Gastroesophageal sphincter (tissue), 4 donors: ENCODE data around the gene DYNC1LI1. TPM values are rescaled to one million over a fixed set of nuclear protein-coding genes. Genes with fewer than 3 reads are reported as not detected.
A peak's percentile ranks its signal among the peaks of the same experiment; 100 is the strongest.

ENCODE experiments used
- ATAC-seq: fragments of 150-250 bp; one replicate; pipeline ENCODE4 v1.9.1; 2016; ENCODE audit warnings: mild to moderate bottlenecking, moderate library complexity
- H3K27ac ChIP-seq, 4 donors: fragments of 200-600 bp; sonication (generic) in 3 of 4; 1 replicate in 3 of 4; 2 replicates in 1 of 4; pipeline ENCODE4 v1.5.1; 2016 to 2019
- H3K27me3 ChIP-seq: fragments of 200-600 bp; sonication (generic); one replicate; pipeline ENCODE4 v1.5.1; 2019
- H3K36me3 ChIP-seq, 2 donors: fragments of 200-600 bp; sonication (generic); one replicate each; pipeline ENCODE4 v1.5.1; 2019; ENCODE audit warnings: control low read depth in 1 of 2
- H3K4me1 ChIP-seq, 3 donors: fragments of 200-600 bp; sonication (generic); 1 replicate in 2 of 3; 2 replicates in 1 of 3; pipeline ENCODE4 v1.5.1; 2016 to 2019; ENCODE audit warnings: control low read depth in 2 of 3
- H3K4me3 ChIP-seq, 2 donors: fragments of 200-600 bp; sonication (generic); one replicate each; pipeline ENCODE4 v1.5.1; 2019; ENCODE audit warnings: mild to moderate bottlenecking in 1 of 2, moderate library complexity in 1 of 2
- H3K9me3 ChIP-seq, 3 donors: fragments of 200-600 bp; sonication (generic); one replicate each; pipeline ENCODE4 v1.5.1; 2017 to 2019; ENCODE audit warnings: control low read depth in 2 of 3
- CTCF ChIP-seq, 4 experiments: fragments of 200-600 bp in 2 of 4; fragments of 450-650 bp in 2 of 4; sonication (generic) in 1 of 4; IDR thresholded peaks; one replicate each; pipeline ENCODE4 v1.5.1; 2017 to 2019; ENCODE audit warnings: antibody characterized with exemption in 4 of 4, mild to moderate bottlenecking in 2 of 4, moderate library complexity in 2 of 4
- EP300 ChIP-seq: sonication (generic); formaldehyde crosslinking; IDR thresholded peaks from one replicate; pipeline ENCODE4 v1.6.1; 2017; ENCODE audit warnings: antibody characterized with exemption, mild to moderate bottlenecking
- POLR2A ChIP-seq, 2 donors: fragments of 450-650 bp; IDR thresholded peaks; one replicate each; pipeline ENCODE4 v1.6.1; 2017; ENCODE audit warnings: antibody characterized with exemption in 2 of 2, mild to moderate bottlenecking in 2 of 2, moderate library complexity in 1 of 2
- POLR2AphosphoS5 ChIP-seq: sonication (generic); formaldehyde crosslinking; IDR thresholded peaks from one replicate; pipeline ENCODE4 v1.6.1; 2017; ENCODE audit warnings: antibody characterized with exemption
- WGBS, 2 donors: methylation state at CpG; one replicate each; pipeline ENCODE4 v1.1.5; 2018; ENCODE audit warnings: low coverage in 1 of 2; 5-methylcytosine and 5-hydroxymethylcytosine counted together
- total RNA-seq, 4 donors: library from RNA; depleted of rRNA; stranded (reverse); fragments of >200 nt; gene quantifications; one replicate each; pipeline ENCODE4 v1.1.0, GENCODE V29; 2016

DYNC1LI1 gene
- total RNA-seq, 4 donors from 2014 or later = 29.1 to 75.6 (median 36.3) TPM

DNA sequence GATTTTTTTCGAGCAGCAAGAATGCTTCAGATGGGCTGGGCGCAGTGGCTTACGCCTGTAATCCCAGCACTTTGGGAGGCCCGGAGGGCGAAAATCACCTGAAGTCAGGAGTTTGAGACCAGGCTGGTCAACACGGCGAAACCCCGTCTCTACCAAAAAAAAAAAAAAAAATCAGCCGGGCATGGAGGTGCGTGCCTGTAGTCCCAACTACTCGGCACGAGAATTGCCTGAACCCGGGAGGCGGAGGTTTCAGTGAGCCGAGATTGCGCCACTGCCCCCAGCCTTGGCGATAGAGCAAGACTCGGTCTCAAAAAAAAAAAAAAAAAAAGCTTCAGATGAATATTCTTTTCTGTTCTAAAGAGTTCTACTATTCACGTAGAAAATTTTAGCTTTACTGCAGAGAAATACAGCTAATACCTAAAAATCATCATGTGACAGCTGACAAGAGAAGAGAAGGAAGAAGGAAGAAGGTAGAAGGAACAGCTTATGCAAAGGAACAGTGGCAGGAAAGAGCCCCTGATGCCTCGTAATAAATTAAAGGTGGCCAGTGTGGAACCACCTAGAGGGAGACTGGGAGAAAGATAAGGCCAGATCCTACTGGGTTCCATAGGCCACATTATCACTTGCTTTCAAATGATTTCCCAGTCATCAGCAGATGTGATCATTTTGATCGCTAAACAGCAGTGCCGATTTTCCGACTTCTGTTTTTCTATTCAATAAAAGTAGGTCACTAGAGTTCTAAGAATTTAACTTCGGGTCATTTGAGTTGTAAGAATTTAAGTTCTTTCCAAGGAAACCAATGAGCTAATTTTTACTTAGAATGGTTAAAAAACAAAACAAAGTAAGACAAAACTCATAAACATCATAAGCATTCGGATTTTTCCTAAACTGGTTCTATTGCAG, 69.5 kb downstream of the DYNC1LI1 start:
- no peak for ATAC-seq
- TF ChIP-seq POLR2AphosphoS5 = no peak
- TF ChIP-seq EP300 = no peak
- TF ChIP-seq CTCF (IDR thresholded peaks at IDR 0.05) = no peak
- TF ChIP-seq POLR2A (IDR thresholded peaks at IDR 0.05) = no peak
- H3K27me3 ChIP-seq = no peaks in the 10 kb centered on the region
- 69 to 78% methylated on average over 15 to 25 of the region's 25 CpGs for WGBS, 2 donors
- H3K4me1 ChIP-seq = peaks cover 0 to 29% (median 0%) of the 10 kb centered on the region in 3 donors
- peak overlapping the region; percentile 74 to 98 (median 96) for H3K27ac ChIP-seq
- H3K36me3 ChIP-seq = no peaks in the 10 kb centered on the region
- H3K9me3 ChIP-seq = no peaks in the 10 kb centered on the region
- peak overlapping the region; percentile 52 to 81 for H3K4me3 ChIP-seq

DNA sequence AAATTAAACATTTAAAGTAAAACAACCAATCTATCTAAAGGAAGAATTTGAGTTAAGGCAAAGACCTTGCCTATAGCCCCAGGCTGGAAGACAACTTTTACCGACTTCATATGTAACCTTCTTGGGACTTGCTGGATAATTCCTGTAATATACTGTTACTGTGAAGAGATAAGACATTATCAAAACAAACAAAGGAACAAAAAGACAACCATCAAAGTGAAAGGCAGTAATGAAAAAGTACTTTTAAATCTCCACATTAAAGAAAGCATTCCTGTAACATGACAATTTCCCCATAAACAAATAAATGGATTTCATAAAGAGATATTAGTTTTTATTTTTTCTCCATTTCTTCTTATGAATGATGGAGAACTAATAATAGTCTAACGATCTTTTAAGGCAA, 70.4 kb downstream of the DYNC1LI1 start:
- H3K36me3 ChIP-seq = no peaks in the 10 kb centered on the region
- H3K27me3 ChIP-seq = no peaks in the 10 kb centered on the region
- WGBS, 2 donors = 54 to 73% methylated on average over 2 of the region's 2 CpGs
- peaks cover 0 to 35% (median 0%) of the 10 kb centered on the region in 3 donors for H3K4me1 ChIP-seq
- no peak overlapping the region for H3K4me3 ChIP-seq
- no peak overlapping the region for H3K27ac ChIP-seq
- no peaks in the 10 kb centered on the region for H3K9me3 ChIP-seq
- TF ChIP-seq CTCF (IDR thresholded peaks at IDR 0.05) (no peak), EP300 (no peak), POLR2AphosphoS5 (no peak), POLR2A (IDR thresholded peaks at IDR 0.05) (no peak)
- ATAC-seq = no peak

DNA sequence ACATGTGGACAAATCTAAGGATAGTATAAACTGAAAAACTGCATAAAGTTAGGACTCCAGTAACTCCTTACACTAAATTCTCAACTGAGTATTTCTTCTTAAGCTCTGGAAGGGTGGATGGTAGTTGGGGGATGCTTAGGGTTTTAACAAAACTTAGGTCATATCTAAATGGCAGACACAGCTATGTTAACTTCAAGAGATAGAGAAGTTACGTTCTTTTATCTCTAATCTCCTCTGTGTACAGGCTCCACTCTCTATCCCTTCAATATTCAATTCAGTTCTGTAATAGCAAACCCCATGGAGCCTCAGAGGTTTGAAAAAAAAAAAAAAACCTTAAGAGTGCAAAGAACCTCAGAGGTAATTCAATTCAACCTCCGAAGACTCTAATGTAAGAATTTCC, 71.1 kb downstream of the DYNC1LI1 start:
- peaks cover 0 to 37% (median 0%) of the 10 kb centered on the region in 3 donors for H3K4me1 ChIP-seq
- 68 to 81% methylated on average over 2 of the region's 2 CpGs for WGBS, 2 donors
- H3K36me3 ChIP-seq = no peaks in the 10 kb centered on the region
- no peak for TF ChIP-seq CTCF (IDR thresholded peaks at IDR 0.05)
- TF ChIP-seq EP300 = no peak
- TF ChIP-seq POLR2AphosphoS5 = no peak
- no peak for TF ChIP-seq POLR2A (IDR thresholded peaks at IDR 0.05)
- no peak overlapping the region for H3K4me3 ChIP-seq
- H3K27ac ChIP-seq = no peak overlapping the region
- no peaks in the 10 kb centered on the region for H3K9me3 ChIP-seq
- no peaks in the 10 kb centered on the region for H3K27me3 ChIP-seq
- no peak for ATAC-seq

GRCh38 chr3:32498992-32499391, 71.7 kb downstream of the DYNC1LI1 start:
- no peaks in the 10 kb centered on the region for H3K36me3 ChIP-seq
- no peak overlapping the region for H3K4me3 ChIP-seq
- H3K4me1 ChIP-seq = peaks cover 0 to 43% (median 0%) of the 10 kb centered on the region in 3 donors
- ATAC-seq = no peak
- no peak for TF ChIP-seq EP300
- no peak for TF ChIP-seq CTCF (IDR thresholded peaks at IDR 0.05)
- no peak for TF ChIP-seq POLR2A (IDR thresholded peaks at IDR 0.05)
- TF ChIP-seq POLR2AphosphoS5 = no peak
- 73 to 84% methylated on average over 3 of the region's 3 CpGs for WGBS, 2 donors
- no peak overlapping the region for H3K27ac ChIP-seq
- no peaks in the 10 kb centered on the region for H3K9me3 ChIP-seq
- H3K27me3 ChIP-seq = no peaks in the 10 kb centered on the region

- no peak for TF ChIP-seq POLR2A (IDR thresholded peaks at IDR 0.05)
- TF ChIP-seq EP300 = no peak
- TF ChIP-seq CTCF (IDR thresholded peaks at IDR 0.05) = no peak
- no peak for TF ChIP-seq POLR2AphosphoS5
- no peaks in the 10 kb centered on the region for H3K36me3 ChIP-seq
- H3K9me3 ChIP-seq = no peaks in the 10 kb centered on the region
- H3K27ac ChIP-seq = no peak overlapping the region
- H3K27me3 ChIP-seq = no peaks in the 10 kb centered on the region
- no peak for ATAC-seq
- H3K4me1 ChIP-seq = peaks cover 0 to 49% (median 0%) of the 10 kb centered on the region in 3 donors
- no peak overlapping the region for H3K4me3 ChIP-seq
- 79 to 90% methylated on average over 2 to 3 of the region's 3 CpGs for WGBS, 2 donors
These were observed 72.4 kb downstream of the DYNC1LI1 start for GRCh38 chr3:32498252-32498651.
